CD8-positive, alpha-beta memory T cell (primary cell): ENCODE measurements around the gene TRIM17. TPM values are rescaled to one million over a fixed set of nuclear protein-coding genes. Genes with fewer than 3 reads are reported as not detected.

Experiments
- CTCF ChIA-PET: fragments of 350-600 bp; sonication (Branson Sonifier 250); formaldehyde crosslinking; loops from one replicate; lab custom pipeline; 2021; ENCODE audit warnings: antibody characterized with exemption; lab: Charles Lee
- POLR2A ChIA-PET: fragments of 350-600 bp; sonication (Branson Sonifier 250); formaldehyde crosslinking; loops from one replicate; lab custom pipeline; 2021; ENCODE audit warnings: antibody characterized with exemption; lab: Charles Lee
- DNase-seq, 5 donors: peaks; one replicate each; pipeline versions ENCODE4 v3.0.0 to v3.0.0-alpha.2; 2020 to 2022; ENCODE audit warnings: mixed read lengths in 1 of 5
- H3K27ac ChIP-seq: one replicate; pipeline ENCODE4 v1.7.0; 2013; ENCODE audit warnings: low read depth, mild to moderate bottlenecking, low read length, moderate library complexity
- H3K27me3 ChIP-seq: 2 replicates; pipeline ENCODE4 v1.7.0; 2013; ENCODE audit warnings: low read length, mild to moderate bottlenecking; ENCODE audit not compliant: insufficient read depth, poor library complexity, severe bottlenecking
- H3K36me3 ChIP-seq: 2 replicates; pipeline ENCODE4 v1.7.0; 2013; ENCODE audit warnings: mild to moderate bottlenecking, low read length, moderate library complexity; ENCODE audit not compliant: insufficient read depth
- H3K4me1 ChIP-seq: 2 replicates; pipeline ENCODE4 v1.7.0; 2013; ENCODE audit warnings: mild to moderate bottlenecking, low read length, moderate library complexity; ENCODE audit not compliant: insufficient read depth
- H3K4me3 ChIP-seq: 2 replicates; pipeline ENCODE4 v1.7.0; 2013; ENCODE audit warnings: mild to moderate bottlenecking, low read length
- H3K9me3 ChIP-seq: 2 replicates; pipeline ENCODE4 v1.7.0; 2013; ENCODE audit warnings: mild to moderate bottlenecking, low read length
- H3K27ac Mint-ChIP-seq, 8 donors: one replicate each; pipeline ENCODE4 v1.8.0; 2020 to 2021; ENCODE audit warnings: mixed read lengths in 8 of 8, mild to moderate bottlenecking in 6 of 8, inconsistent platforms in 3 of 8, moderate library complexity in 3 of 8
- H3K27me3 Mint-ChIP-seq, 2 donors: one replicate each; pipeline ENCODE4 v1.8.0; 2020 to 2021; ENCODE audit warnings: mixed read lengths in 2 of 2, mild to moderate bottlenecking in 1 of 2, moderate library complexity in 1 of 2
- H3K36me3 Mint-ChIP-seq, 3 donors: one replicate each; pipeline ENCODE4 v1.8.0; 2020 to 2021; ENCODE audit warnings: mixed read lengths in 3 of 3, inconsistent platforms in 1 of 3, mild to moderate bottlenecking in 1 of 3
- H3K4me1 Mint-ChIP-seq, 3 donors: one replicate each; pipeline ENCODE4 v1.8.0; 2020 to 2021; ENCODE audit warnings: mixed read lengths in 3 of 3, inconsistent platforms in 1 of 3, mild to moderate bottlenecking in 1 of 3
- H3K4me3 Mint-ChIP-seq, 7 donors: one replicate each; pipeline ENCODE4 v1.8.0; 2020 to 2021; ENCODE audit warnings: mixed read lengths in 7 of 7, mild to moderate bottlenecking in 6 of 7, moderate library complexity in 4 of 7, inconsistent platforms in 2 of 7
- H3K9me3 Mint-ChIP-seq, 5 donors: one replicate each; pipeline ENCODE4 v1.8.0; 2020 to 2022; ENCODE audit warnings: mixed read lengths in 5 of 5, mild to moderate bottlenecking in 3 of 5, moderate library complexity in 2 of 5, inconsistent platforms in 1 of 5
- polyA plus RNA-seq: library from polyadenylated mRNA; unstranded; fragments of 300-500 nt; fragmentation: Illumina TruSeq; gene quantifications from one replicate; pipeline ENCODE4 v1.2.3, GENCODE V29; 2021
- total RNA-seq, 2 experiments: library from RNA; stranded (reverse); gene quantifications; one replicate each; pipeline ENCODE4 v1.2.3, GENCODE V29; 2021

TRIM17 gene
- total and polyA plus RNA-seq, 3 experiments from 2014 or later: 0.60 to 2.1 (median 1.8) TPM

- Histone ChIP-seq H3K36me3 (no peaks in the 10 kb centered on the region), H3K4me1 (peaks cover 8% of the 10 kb centered on the region), H3K4me3 (peak overlapping the region; percentile 43), H3K9me3 (no peaks in the 10 kb centered on the region), H3K27me3 (no peaks in the 10 kb centered on the region), H3K27ac (no peak overlapping the region)
- no peak for DNase-seq
- Mint-ChIP-seq H3K4me3 (peak overlapping the region; percentile 54 to 89 (median 74)), H3K27me3 (peaks cover 7 to 30% of the 10 kb centered on the region in 2 donors), H3K4me1 (peaks cover 7 to 13% (median 7%) of the 10 kb centered on the region in 3 donors), H3K9me3 (no peaks in the 10 kb centered on the region), H3K27ac (no peak overlapping the region), H3K36me3 (no peaks in the 10 kb centered on the region)
- ChIA-PET CTCF (interaction anchor here (0.9 kb wide), 1 partner anchor 26 kb away, joined by 3 read pairs; no protein-coding TSS in a partner anchor), POLR2A (no interaction called here)
Observed at GRCh38 chr1:228378873-228379460, 37.7 kb downstream of the TRIM17 start.

- POLR2A ChIA-PET: no interaction called here
- Mint-ChIP-seq H3K36me3 (no peaks in the 10 kb centered on the region), H3K4me3 (peak overlapping the region; percentile 54 to 89 (median 74)), H3K4me1 (peaks cover 7 to 13% (median 7%) of the 10 kb centered on the region in 3 donors), H3K9me3 (no peaks in the 10 kb centered on the region), H3K27me3 (peaks cover 7 to 30% of the 10 kb centered on the region in 2 donors), H3K27ac (no peak overlapping the region)
- H3K9me3 ChIP-seq: no peaks in the 10 kb centered on the region
- H3K27ac ChIP-seq: no peak overlapping the region
- peak in 4 of 5 donors; percentile 12 to 68 (median 34) for DNase-seq
- no peaks in the 10 kb centered on the region for H3K36me3 ChIP-seq
- CTCF ChIA-PET: no interaction called here
- peaks cover 8% of the 10 kb centered on the region for H3K4me1 ChIP-seq
- H3K4me3 ChIP-seq: peak overlapping the region; percentile 43
- H3K27me3 ChIP-seq: no peaks in the 10 kb centered on the region
Observed at GRCh38 chr1:228378090-228378872, 38.4 kb downstream of the TRIM17 start.

GRCh38 chr1:228377664-228378089 is 39.0 kb downstream of the TRIM17 start:
- H3K36me3 ChIP-seq: no peaks in the 10 kb centered on the region
- no peaks in the 10 kb centered on the region for H3K9me3 ChIP-seq
- Mint-ChIP-seq H3K4me3 (peak overlapping the region in 2 of 7 donors; percentile 55 to 61), H3K36me3 (no peaks in the 10 kb centered on the region), H3K9me3 (no peaks in the 10 kb centered on the region), H3K4me1 (peaks cover 7 to 13% (median 7%) of the 10 kb centered on the region in 3 donors), H3K27me3 (peaks cover 7 to 28% of the 10 kb centered on the region in 2 donors), H3K27ac (no peak overlapping the region)
- H3K27ac ChIP-seq: no peak overlapping the region
- no peak for DNase-seq
- H3K4me1 ChIP-seq: peaks cover 8% of the 10 kb centered on the region
- no peak overlapping the region for H3K4me3 ChIP-seq
- POLR2A ChIA-PET: no interaction called here
- no peaks in the 10 kb centered on the region for H3K27me3 ChIP-seq
- CTCF ChIA-PET: no interaction called here

GRCh38 chr1:228376651-228377631 is 39.7 kb downstream of the TRIM17 start:
- Mint-ChIP-seq H3K9me3 (no peaks in the 10 kb centered on the region), H3K4me3 (peak overlapping the region in 1 of 7 donors; percentile 61), H3K27ac (no peak overlapping the region), H3K4me1 (peaks cover 7 to 13% (median 7%) of the 10 kb centered on the region in 3 donors), H3K36me3 (no peaks in the 10 kb centered on the region), H3K27me3 (peaks cover 7 to 26% of the 10 kb centered on the region in 2 donors)
- H3K27me3 ChIP-seq: no peaks in the 10 kb centered on the region
- no peak overlapping the region for H3K27ac ChIP-seq
- no peak overlapping the region for H3K4me3 ChIP-seq
- peaks cover 8% of the 10 kb centered on the region for H3K4me1 ChIP-seq
- POLR2A ChIA-PET: no interaction called here
- H3K36me3 ChIP-seq: no peaks in the 10 kb centered on the region
- CTCF ChIA-PET: no interaction called here
- no peak for DNase-seq
- H3K9me3 ChIP-seq: no peaks in the 10 kb centered on the region

- Histone ChIP-seq H3K4me3 (no peak overlapping the region), H3K9me3 (no peaks in the 10 kb centered on the region), H3K36me3 (no peaks in the 10 kb centered on the region), H3K27ac (no peak overlapping the region), H3K4me1 (peaks cover 8% of the 10 kb centered on the region), H3K27me3 (no peaks in the 10 kb centered on the region)
- Mint-ChIP-seq H3K36me3 (no peaks in the 10 kb centered on the region), H3K4me3 (peak overlapping the region in 1 of 7 donors; percentile 52), H3K9me3 (no peaks in the 10 kb centered on the region), H3K27ac (no peak overlapping the region), H3K27me3 (peaks cover 5 to 22% of the 10 kb centered on the region in 2 donors), H3K4me1 (peaks cover 7 to 13% (median 7%) of the 10 kb centered on the region in 3 donors)
- ChIA-PET POLR2A (no interaction called here), CTCF (no interaction called here)
- DNase-seq: no peak
Observed at GRCh38 chr1:228376262-228376628, 40.4 kb downstream of the TRIM17 start.

GRCh38 chr1:228375578-228376261 is 40.9 kb downstream of the TRIM17 start:
- H3K36me3 Mint-ChIP-seq: no peaks in the 10 kb centered on the region
- Histone ChIP-seq H3K36me3 (no peaks in the 10 kb centered on the region), H3K4me1 (peaks cover 8% of the 10 kb centered on the region), H3K4me3 (no peak overlapping the region), H3K27me3 (no peaks in the 10 kb centered on the region), H3K9me3 (no peaks in the 10 kb centered on the region), H3K27ac (no peak overlapping the region)
- DNase-seq: no peak
- H3K4me3 Mint-ChIP-seq: no peak overlapping the region
- POLR2A ChIA-PET: no interaction called here
- peaks cover 7 to 13% (median 7%) of the 10 kb centered on the region in 3 donors for H3K4me1 Mint-ChIP-seq
- CTCF ChIA-PET: no interaction called here
- peak overlapping the region in 1 of 8 donors; percentile 61 for H3K27ac Mint-ChIP-seq
- no peaks in the 10 kb centered on the region for H3K9me3 Mint-ChIP-seq
- H3K27me3 Mint-ChIP-seq: peaks cover 2 to 17% of the 10 kb centered on the region in 2 donors

- Histone ChIP-seq H3K9me3 (no peaks in the 10 kb centered on the region), H3K27me3 (no peaks in the 10 kb centered on the region), H3K4me1 (peaks cover 8% of the 10 kb centered on the region), H3K36me3 (no peaks in the 10 kb centered on the region), H3K27ac (no peak overlapping the region), H3K4me3 (no peak overlapping the region)
- Mint-ChIP-seq H3K4me3 (no peak overlapping the region), H3K27ac (peak overlapping the region in 1 of 8 donors; percentile 74), H3K27me3 (peaks cover under 1 to 10% of the 10 kb centered on the region in 2 donors), H3K9me3 (no peaks in the 10 kb centered on the region), H3K4me1 (peaks cover 7 to 13% (median 7%) of the 10 kb centered on the region in 3 donors), H3K36me3 (no peaks in the 10 kb centered on the region)
- POLR2A ChIA-PET: no interaction called here
- CTCF ChIA-PET: no interaction called here
- no peak for DNase-seq
Observed at GRCh38 chr1:228374711-228375577, 41.7 kb downstream of the TRIM17 start.
